Body of pancreas (tissue), 4 donors: Measurements from ENCODE around the gene LPP. TPM values are rescaled to one million over a fixed set of nuclear protein-coding genes. Genes with fewer than 3 reads are reported as not detected.

Experiments
- ATAC-seq: fragments of 150-250 bp; one replicate; pipeline ENCODE4 v1.9.1; 2016
- DNase-seq, 4 donors: peaks; one replicate each; pipeline ENCODE4 v3.0.0-alpha.2; 2019
- H3K27ac ChIP-seq, 4 donors: fragments of 200-600 bp; sonication (generic); 1 replicate in 3 of 4; 2 replicates in 1 of 4; pipeline versions ENCODE4 v1.5.1 to v1.6.1; 2016 to 2019; ENCODE audit warnings: mild to moderate bottlenecking in 1 of 4, mixed read lengths in 1 of 4, moderate library complexity in 1 of 4
- H3K27me3 ChIP-seq, 2 donors: fragments of 200-600 bp; sonication (generic); one replicate each; pipeline ENCODE4 v1.6.0; 2016; ENCODE audit warnings: mild to moderate bottlenecking in 1 of 2
- H3K36me3 ChIP-seq, 2 donors: fragments of 200-600 bp; sonication (generic); replicated peaks in 1 of 2; 2 replicates each; pipeline ENCODE4 v1.5.1; 2016; ENCODE audit warnings: low read depth in 2 of 2; ENCODE audit not compliant: insufficient read depth in 1 of 2
- H3K4me1 ChIP-seq: fragments of 200-600 bp; sonication (generic); one replicate; pipeline ENCODE4 v1.6.0; 2016
- H3K4me3 ChIP-seq, 2 donors: fragments of 200-600 bp; sonication (generic); 1 replicate in 1 of 2; 2 replicates in 1 of 2; pipeline ENCODE4 v1.5.1; 2016 to 2019
- H3K9me3 ChIP-seq, 3 donors: fragments of 200-600 bp; sonication (generic); 1 replicate in 2 of 3; 2 replicates in 1 of 3; pipeline ENCODE4 v1.5.1; 2016
- POLR2A ChIP-seq, 3 donors: fragments of 450-650 bp; IDR thresholded peaks; one replicate each; pipeline ENCODE4 v1.6.1; 2016; ENCODE audit warnings: antibody characterized with exemption in 3 of 3, mild to moderate bottlenecking in 2 of 3
- WGBS, 2 donors: methylation state at CpG; one replicate each; pipeline ENCODE4 v1.1.5; 2017; 5-methylcytosine and 5-hydroxymethylcytosine counted together
- intact Hi-C: fragments of 100-400 bp; cut with DNase I; formaldehyde crosslinking; loops from one replicate; pipeline ENCODE4 v1.15.1; 2023
- total RNA-seq, 2 donors: library from RNA; depleted of rRNA; stranded (reverse); fragments of >200 nt; gene quantifications; one replicate each; pipeline ENCODE4 v1.1.0, GENCODE V29; 2016
- TF ChIP-seq, protein P1 (sequence below), 7 experiments: fragments of 450-650 bp in 4 of 7; fragments of 200-600 bp in 3 of 7; sonication (generic) in 3 of 7; IDR thresholded peaks; one replicate each; pipeline ENCODE4 v1.5.1; 2016 to 2019; ENCODE audit warnings: antibody characterized with exemption in 7 of 7

LPP gene
- total RNA-seq, 2 donors from 2014 or later, result 60.6 to 65.1 TPM

DNA sequence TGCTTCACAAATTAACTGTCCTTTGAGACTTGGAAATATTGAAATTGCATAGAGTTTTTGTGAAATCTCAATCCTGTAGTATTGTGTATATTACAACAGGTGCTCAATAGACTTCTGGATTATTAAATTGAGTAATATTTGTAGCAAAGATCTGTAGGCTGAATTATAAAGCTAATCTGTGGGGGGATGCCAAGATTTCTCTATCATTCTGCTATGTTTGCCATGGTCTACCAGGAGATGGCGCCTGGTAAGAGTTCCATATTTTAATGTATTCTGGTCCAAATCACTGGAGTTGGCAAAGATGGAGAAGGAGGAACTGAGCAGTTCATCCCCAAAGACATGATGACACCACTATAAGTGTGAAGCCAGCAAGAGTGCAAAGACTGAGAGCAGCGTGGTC is 676.9 kb downstream of the LPP start:
- H3K9me3 ChIP-seq, result no peaks in the 10 kb centered on the region
- no peak overlapping the region for H3K27ac ChIP-seq
- no peaks in the 10 kb centered on the region for H3K4me1 ChIP-seq
- H3K4me3 ChIP-seq, result no peak overlapping the region
- TF ChIP-seq, protein P1, sequence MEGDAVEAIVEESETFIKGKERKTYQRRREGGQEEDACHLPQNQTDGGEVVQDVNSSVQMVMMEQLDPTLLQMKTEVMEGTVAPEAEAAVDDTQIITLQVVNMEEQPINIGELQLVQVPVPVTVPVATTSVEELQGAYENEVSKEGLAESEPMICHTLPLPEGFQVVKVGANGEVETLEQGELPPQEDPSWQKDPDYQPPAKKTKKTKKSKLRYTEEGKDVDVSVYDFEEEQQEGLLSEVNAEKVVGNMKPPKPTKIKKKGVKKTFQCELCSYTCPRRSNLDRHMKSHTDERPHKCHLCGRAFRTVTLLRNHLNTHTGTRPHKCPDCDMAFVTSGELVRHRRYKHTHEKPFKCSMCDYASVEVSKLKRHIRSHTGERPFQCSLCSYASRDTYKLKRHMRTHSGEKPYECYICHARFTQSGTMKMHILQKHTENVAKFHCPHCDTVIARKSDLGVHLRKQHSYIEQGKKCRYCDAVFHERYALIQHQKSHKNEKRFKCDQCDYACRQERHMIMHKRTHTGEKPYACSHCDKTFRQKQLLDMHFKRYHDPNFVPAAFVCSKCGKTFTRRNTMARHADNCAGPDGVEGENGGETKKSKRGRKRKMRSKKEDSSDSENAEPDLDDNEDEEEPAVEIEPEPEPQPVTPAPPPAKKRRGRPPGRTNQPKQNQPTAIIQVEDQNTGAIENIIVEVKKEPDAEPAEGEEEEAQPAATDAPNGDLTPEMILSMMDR (IDR thresholded peaks at IDR 0.05), result peak in 1 of 7 experiments; percentile 9
- TF ChIP-seq POLR2A (IDR thresholded peaks at IDR 0.05), result no peak
- no peaks in the 10 kb centered on the region for H3K27me3 ChIP-seq
- intact Hi-C loops, result no loop called here
- DNase-seq, result peak in 2 of 4 donors; percentile 13 to 26
- no peaks in the 10 kb centered on the region for H3K36me3 ChIP-seq
- ATAC-seq, result no peak
- 81 to 85% methylated on average over 2 of the region's 2 CpGs for WGBS, 2 donors

DNA sequence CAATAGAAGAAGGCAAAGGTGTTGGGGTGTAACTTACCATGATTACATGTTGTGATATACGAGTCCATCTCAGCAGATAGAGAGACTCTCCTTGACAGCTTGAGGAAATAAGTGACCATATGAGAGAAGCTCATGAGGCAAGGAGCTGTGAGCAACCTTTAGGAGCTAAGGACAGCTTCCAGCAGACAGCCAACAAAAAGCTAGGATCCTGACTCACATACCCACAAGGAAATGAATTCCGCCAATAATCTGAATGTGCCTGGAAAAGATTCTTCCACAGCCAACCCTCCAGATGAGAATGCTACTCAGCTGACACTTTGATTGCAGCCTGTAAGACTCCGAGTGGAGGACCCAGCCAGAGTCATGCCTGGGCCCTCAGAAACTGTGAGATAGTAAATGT is 678.2 kb downstream of the LPP start:
- ATAC-seq (no peak), DNase-seq (no peak)
- 93 to 97% methylated on average over 3 of the region's 3 CpGs for WGBS, 2 donors
- H3K9me3 ChIP-seq, result no peaks in the 10 kb centered on the region
- H3K27ac ChIP-seq, result no peak overlapping the region
- no peak overlapping the region for H3K4me3 ChIP-seq
- TF ChIP-seq, protein P1 (IDR thresholded peaks at IDR 0.05), result no peak
- TF ChIP-seq POLR2A (IDR thresholded peaks at IDR 0.05), result no peak
- intact Hi-C loops, result no loop called here
- no peaks in the 10 kb centered on the region for H3K36me3 ChIP-seq
- no peaks in the 10 kb centered on the region for H3K4me1 ChIP-seq
- no peaks in the 10 kb centered on the region for H3K27me3 ChIP-seq

DNA sequence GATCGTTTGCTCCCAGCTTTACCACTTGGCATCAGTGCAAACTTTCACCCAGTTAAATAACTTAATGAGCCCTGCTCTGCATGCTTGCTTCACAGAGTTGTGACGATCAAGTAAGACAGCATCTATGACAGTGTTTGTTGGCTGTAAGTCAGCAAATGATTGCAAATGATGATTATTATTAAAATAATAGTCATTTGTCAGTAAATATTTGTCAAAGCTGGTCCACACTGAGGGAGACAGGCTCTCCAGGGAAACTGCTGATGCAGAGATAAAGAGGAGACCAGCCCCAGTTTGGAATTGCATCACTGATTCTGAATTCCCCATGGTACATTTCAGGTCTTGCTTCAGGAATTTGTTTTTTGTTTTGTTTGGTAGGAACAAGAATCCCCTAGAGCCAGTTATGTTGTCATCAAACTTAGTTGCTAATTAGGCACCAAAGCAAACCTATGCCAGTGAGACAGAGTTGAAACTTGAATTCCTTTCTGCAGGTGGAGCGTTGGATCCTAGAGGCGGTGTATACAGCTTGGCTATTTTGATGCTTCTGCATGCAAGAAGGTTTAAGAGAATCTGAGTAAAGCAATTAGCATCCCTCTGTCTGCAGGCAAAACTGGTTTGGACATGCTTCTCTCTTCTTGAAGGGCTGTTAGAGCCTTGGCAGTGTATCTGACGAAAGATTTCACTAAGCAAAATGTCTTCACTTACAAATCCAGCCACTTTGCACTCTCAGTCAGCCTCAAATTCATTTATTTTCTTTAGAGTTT is 679.2 kb downstream of the LPP start:
- Histone ChIP-seq H3K4me1 (no peaks in the 10 kb centered on the region), H3K36me3 (no peaks in the 10 kb centered on the region), H3K9me3 (no peaks in the 10 kb centered on the region), H3K27ac (no peak overlapping the region), H3K4me3 (no peak overlapping the region), H3K27me3 (no peaks in the 10 kb centered on the region)
- ATAC-seq, result no peak
- intact Hi-C loops, result no loop called here
- TF ChIP-seq POLR2A (IDR thresholded peaks at IDR 0.05), result no peak
- TF ChIP-seq, protein P1 (IDR thresholded peaks at IDR 0.05), result no peak
- WGBS, 2 donors, result 69 to 79% methylated on average over 5 of the region's 5 CpGs
- no peak for DNase-seq

DNA sequence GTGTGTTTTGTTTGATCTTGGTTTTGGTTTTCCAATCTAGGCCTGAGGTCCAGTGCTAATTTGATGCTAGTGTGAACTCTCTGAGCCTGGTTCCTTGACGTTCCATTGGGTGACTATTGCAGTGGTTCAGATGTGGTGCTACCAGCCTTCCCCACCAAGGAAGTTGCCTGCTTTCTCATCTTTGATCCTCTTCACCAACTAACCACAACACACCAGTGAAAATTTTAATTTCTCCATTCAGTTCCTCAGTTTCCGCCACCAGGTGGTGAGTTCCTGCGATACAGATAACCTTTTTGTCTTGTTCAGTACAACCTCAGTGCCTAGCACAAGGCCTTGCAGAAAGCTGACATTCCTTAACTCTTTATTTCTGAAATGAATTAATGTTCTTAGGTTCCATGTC is 680.4 kb downstream of the LPP start:
- DNase-seq, result no peak
- no peaks in the 10 kb centered on the region for H3K9me3 ChIP-seq
- no peaks in the 10 kb centered on the region for H3K27me3 ChIP-seq
- no peak for ATAC-seq
- WGBS, 2 donors, result 91 to 94% methylated on average over 3 of the region's 3 CpGs
- intact Hi-C loops, result no loop called here
- TF ChIP-seq, protein P1 (IDR thresholded peaks at IDR 0.05), result no peak
- TF ChIP-seq POLR2A (IDR thresholded peaks at IDR 0.05), result no peak
- no peak overlapping the region for H3K4me3 ChIP-seq
- H3K4me1 ChIP-seq, result no peaks in the 10 kb centered on the region
- H3K27ac ChIP-seq, result no peak overlapping the region
- no peaks in the 10 kb centered on the region for H3K36me3 ChIP-seq

DNA sequence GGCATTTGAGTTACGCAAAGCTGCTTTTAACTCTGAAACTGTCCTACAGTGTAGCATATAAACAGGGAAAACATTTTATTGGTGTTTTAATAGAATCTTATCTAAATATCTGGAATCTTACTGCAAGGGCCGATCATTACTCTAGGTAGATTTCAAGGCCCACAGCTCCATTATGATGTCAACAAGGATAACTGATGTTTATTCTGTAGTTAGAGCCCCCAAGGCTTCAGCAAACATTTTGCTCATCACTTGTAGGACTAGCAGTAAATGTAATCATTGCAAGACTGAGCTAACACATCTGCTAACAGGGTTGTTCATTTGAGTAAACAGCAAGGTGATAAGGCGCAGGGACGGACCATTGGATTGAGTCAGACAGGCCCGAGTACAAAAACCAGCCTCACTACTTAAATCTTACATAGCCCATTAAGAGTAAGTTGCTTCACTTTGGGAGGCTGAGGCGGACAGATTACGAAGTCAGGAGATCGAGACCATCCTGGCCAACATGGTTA is 685.3 kb downstream of the LPP start:
- Histone ChIP-seq H3K4me3 (no peak overlapping the region), H3K27ac (no peak overlapping the region), H3K27me3 (no peaks in the 10 kb centered on the region), H3K4me1 (no peaks in the 10 kb centered on the region), H3K36me3 (no peaks in the 10 kb centered on the region), H3K9me3 (no peaks in the 10 kb centered on the region)
- 83 to 84% methylated on average over 8 of the region's 8 CpGs for WGBS, 2 donors
- TF ChIP-seq, protein P1 (IDR thresholded peaks at IDR 0.05), result no peak
- no peak for TF ChIP-seq POLR2A (IDR thresholded peaks at IDR 0.05)
- intact Hi-C loops, result no loop called here
- DNase-seq (peak in 1 of 4 donors; percentile 13), ATAC-seq (no peak)
